Measurements from ENCODE around the gene FAM53B. TPM values are rescaled to one million over a fixed set of nuclear protein-coding genes. Genes with fewer than 3 reads are reported as not detected.

Gene FAM53B
- total RNA-seq, 2 experiments from 2014 or later, result 56.6 to 58.5 TPM

GRCh38 chr10:124668517-124669051, 75.6 kb downstream of the FAM53B start:
- Histone ChIP-seq H3K27ac (ENCODE audit: low read depth, low read length, poor library complexity, severe bottlenecking) (no peak overlapping the region), H3K79me2 (ENCODE audit: insufficient read depth, low read depth, low read length) (peaks cover 18% of the 10 kb centered on the region; the same call in 1 of the 2 replicates), H3K36me3 (ENCODE audit: insufficient read depth, low read length) (peaks cover 78% of the 10 kb centered on the region; the same call in 1 of the 2 replicates), H3K9me3 (ENCODE audit: low read length) (no peaks in the 10 kb centered on the region), H3K4me3 (ENCODE audit: low read depth, low read length, poor library complexity, severe bottlenecking) (no peak overlapping the region), H2AFZ (ENCODE audit: low read length) (no peak overlapping the region), H3K4me1 (ENCODE audit: insufficient read depth, low read length, poor library complexity, severe bottlenecking) (no peaks in the 10 kb centered on the region), H4K20me1 (ENCODE audit: insufficient read depth, low read length) (no peaks in the 10 kb centered on the region; the same call in 1 of the 2 replicates), H3K9me2 (ENCODE audit: insufficient read depth, low read length) (no peaks in the 10 kb centered on the region), H3K4me2 (ENCODE audit: low read length) (no peak overlapping the region)
- TF ChIP-seq CTCF (conservative IDR thresholded peaks at IDR 0.05; ENCODE audit: low read length) (no peak), EZH2phosphoT487 (IDR thresholded peaks at IDR 0.05; ENCODE audit: borderline replicate concordance, low read depth, low read length) (no peak)
- ChIA-PET POLR2A (no interaction called here), CTCF (ENCODE audit: unreplicated experiment) (no interaction called here)
- DNase-seq (ENCODE audit: low spot score), result no peak
- no TSS peak for BruUV-seq (replicated peaks)
- intact Hi-C loops (cut with micrococcal nuclease; ENCODE audit: unreplicated experiment), result no loop called here

- Histone ChIP-seq H3K79me2 (ENCODE audit: insufficient read depth, low read depth, low read length) (peaks cover 14% of the 10 kb centered on the region; the same call in 1 of the 2 replicates), H3K4me2 (ENCODE audit: low read length) (no peak overlapping the region), H4K20me1 (ENCODE audit: insufficient read depth, low read length) (no peaks in the 10 kb centered on the region; the same call in 1 of the 2 replicates), H3K9me3 (ENCODE audit: low read length) (no peaks in the 10 kb centered on the region), H3K27ac (ENCODE audit: low read depth, low read length, poor library complexity, severe bottlenecking) (no peak overlapping the region), H2AFZ (ENCODE audit: low read length) (no peak overlapping the region), H3K4me1 (ENCODE audit: insufficient read depth, low read length, poor library complexity, severe bottlenecking) (no peaks in the 10 kb centered on the region), H3K9me2 (ENCODE audit: insufficient read depth, low read length) (no peaks in the 10 kb centered on the region), H3K36me3 (ENCODE audit: insufficient read depth, low read length) (peaks cover 78% of the 10 kb centered on the region), H3K4me3 (ENCODE audit: low read depth, low read length, poor library complexity, severe bottlenecking) (no peak overlapping the region)
- no peak for DNase-seq (ENCODE audit: low spot score)
- ChIA-PET CTCF (ENCODE audit: unreplicated experiment) (interaction anchor here (0.6 kb wide), 2 partner anchors 9 to 1639 kb away, joined by 3 read pairs; no protein-coding TSS in a partner anchor), POLR2A (no interaction called here)
- TF ChIP-seq EZH2phosphoT487 (IDR thresholded peaks at IDR 0.05; ENCODE audit: borderline replicate concordance, low read depth, low read length), result no peak
- no peak for TF ChIP-seq CTCF (conservative IDR thresholded peaks at IDR 0.05; ENCODE audit: low read length)
- intact Hi-C loops (cut with micrococcal nuclease; ENCODE audit: unreplicated experiment), result no loop called here
- BruUV-seq (replicated peaks), result no TSS peak
These were observed 76.5 kb downstream of the FAM53B start for GRCh38 chr10:124667425-124668345.
